Measurements from ENCODE around the gene CBX1.
A peak's percentile ranks its signal among the peaks of the same experiment; 100 is the strongest.

Gene CBX1

DNA sequence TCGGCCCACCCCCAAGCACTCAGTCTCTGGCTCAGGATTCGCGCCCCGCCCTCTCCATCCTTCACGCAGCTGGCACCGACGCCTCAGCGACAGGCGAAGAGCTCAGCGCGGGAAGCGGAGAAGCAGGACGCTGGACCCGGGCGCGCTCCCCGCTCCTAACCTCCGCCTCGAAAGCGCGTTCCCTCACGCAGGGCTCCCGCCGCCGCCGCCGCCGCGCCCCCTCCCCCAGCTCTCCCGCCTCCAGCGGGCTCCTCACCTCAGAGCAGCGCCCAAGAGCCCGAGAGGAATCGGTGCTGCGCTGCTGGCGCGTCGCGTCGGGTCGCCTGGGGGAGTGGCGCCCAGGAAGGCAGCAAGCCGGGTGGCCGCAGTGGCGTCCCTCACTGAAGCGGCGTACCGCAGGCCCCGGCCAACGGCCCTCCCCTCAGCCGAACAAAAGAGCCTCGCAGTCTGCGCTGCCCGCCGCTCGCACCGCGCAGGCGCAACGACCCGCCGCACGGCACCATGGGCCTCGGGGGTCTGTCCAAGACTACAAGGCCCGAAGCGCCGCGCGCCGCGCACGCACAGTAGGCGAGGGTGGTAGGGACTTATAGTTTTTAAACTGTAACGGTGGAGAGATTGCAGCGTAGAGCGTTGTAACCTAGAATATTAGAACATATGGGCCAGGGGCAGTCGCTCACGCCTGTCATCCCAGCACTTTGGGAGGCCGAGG, at the start of gene CBX1:
Gene CBX1 (minus strand): TSS at position 467 of the 709 bp plus-strand sequence. CDS start 24,474 bp downstream, outside the sequence.
- DNase-seq (ENCODE audit: low spot score): peak; percentile 86

DNA sequence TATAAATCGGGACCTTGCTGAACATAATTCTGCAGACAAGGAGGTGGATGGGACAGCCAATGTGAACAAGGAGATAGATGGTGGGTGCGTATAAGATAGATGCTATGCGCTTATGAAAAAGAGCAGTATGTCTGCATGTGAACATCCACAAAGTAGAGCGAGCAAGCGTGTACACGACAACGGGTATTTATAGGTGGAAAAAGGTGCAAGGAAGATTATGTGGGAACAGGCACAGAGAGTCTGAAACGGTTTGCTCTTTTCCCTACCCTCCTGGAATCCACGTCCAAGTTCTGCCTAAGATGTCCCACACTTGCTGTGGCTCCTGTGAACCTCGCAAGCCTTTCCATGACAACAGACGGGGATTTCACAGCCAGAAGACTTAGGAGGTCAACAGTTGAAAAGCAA, 49.3 kb upstream of the CBX1 start:
- no peak for DNase-seq (ENCODE audit: low spot score)

DNA sequence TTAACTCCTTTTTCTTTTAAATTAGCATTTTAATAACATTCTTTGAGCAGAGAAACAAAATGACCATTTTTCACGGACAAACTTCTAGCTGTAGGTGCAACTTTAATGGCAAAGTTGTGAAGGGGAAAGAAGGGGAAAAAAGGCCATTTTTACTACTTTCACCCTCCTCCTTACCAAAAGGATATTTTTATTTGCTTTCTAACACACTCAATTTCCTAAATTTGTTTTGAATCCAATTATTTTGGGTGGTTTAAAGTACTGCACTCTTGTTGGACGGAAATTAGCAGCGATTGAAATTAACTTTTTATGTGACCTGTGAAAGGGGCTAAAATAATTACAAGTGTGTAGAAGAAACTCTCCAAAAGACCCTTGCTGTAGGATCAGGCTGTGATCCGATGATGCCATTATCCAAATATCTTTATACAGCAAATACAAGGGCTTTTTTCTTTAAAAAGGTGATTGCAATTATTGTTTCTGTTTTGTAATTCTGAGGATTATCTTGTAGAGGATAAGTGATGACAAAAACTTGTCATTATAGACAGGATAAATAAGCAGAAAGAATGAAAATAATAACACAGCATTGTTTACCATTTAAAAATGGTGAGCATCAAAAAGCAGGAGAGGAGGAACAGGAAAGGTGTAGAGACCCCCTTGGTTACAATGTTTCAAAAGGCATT, 48.6 kb upstream of the CBX1 start:
- DNase-seq (ENCODE audit: low spot score): no peak

DNA sequence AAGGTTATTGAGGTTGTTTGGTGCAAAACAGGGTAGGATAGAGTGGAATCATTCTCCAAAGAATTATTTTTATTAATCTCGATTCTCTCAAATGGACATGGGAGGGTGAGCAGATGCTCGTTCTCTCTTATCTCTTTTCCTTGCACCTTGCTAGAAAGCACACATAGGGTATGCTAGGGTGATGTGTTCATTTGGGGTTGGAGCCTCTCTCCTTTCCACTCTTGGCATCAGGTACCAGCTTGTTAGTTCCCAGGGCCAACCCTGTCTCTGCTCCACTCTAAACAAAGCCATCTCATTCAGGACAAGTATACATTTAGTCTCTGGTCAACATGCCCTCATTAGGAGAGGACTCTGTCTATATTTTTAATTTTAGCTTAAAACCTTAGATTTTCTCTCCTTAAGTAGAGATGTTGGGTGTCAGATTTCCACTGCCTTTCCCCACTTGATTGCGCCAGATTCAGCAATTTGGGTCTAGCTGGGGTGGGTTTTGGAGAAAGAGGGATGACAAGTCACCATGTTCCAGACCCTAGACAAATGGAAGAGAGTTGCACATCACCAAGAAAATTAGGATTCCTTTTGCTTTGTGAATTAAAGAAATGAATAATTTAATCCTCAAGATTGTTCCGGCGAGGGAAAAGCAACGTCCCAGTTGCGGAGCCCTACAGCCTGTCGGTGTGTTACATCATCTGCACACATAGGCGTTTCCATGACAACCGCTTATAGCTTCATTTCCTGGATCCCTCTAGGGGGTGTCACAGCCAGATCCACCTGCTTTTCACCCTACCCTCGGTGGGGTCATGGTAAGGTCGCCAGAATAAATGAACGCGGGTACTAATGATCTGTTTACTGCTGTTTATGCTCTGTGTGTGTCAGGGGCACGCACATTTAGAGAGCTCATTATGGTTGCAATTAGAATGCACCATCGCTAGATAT, 47.8 kb upstream of the CBX1 start:
- DNase-seq (ENCODE audit: low spot score): no peak

DNA sequence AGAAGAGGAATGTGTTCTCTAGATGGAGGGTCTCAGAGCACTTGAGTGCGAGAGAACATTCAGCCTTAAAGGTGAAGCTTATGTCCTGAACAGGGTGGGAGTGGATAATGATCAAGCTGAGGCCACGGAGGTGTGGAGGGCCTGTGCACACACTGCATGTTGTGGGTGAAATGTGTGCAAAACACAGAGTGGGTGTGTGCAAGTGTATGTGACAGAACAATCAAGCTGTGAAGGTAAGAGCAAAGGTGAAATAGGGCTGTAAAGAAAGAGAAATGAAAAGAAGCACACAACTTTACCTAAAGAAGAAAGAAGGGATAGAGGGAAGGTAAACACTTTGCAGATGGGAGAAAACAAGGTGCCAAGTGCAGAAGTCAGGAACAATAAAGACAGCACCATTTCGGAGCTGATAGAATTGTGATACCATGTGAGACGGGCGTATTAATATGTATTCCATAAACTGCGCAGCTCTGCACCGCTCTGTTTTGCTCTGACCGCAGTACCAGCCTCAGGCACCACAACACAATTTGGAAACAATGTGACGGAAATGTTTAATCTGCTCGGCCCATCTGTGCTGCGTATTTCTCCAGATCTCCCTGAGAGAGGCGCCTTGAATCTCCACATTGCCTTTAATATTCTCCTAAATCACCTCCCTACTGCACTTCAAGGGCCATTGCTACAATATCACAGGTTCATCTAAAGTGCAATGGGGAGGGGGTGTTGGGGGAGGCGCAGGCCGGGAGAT, 46.9 kb upstream of the CBX1 start:
- no peak for DNase-seq (ENCODE audit: low spot score)

DNA sequence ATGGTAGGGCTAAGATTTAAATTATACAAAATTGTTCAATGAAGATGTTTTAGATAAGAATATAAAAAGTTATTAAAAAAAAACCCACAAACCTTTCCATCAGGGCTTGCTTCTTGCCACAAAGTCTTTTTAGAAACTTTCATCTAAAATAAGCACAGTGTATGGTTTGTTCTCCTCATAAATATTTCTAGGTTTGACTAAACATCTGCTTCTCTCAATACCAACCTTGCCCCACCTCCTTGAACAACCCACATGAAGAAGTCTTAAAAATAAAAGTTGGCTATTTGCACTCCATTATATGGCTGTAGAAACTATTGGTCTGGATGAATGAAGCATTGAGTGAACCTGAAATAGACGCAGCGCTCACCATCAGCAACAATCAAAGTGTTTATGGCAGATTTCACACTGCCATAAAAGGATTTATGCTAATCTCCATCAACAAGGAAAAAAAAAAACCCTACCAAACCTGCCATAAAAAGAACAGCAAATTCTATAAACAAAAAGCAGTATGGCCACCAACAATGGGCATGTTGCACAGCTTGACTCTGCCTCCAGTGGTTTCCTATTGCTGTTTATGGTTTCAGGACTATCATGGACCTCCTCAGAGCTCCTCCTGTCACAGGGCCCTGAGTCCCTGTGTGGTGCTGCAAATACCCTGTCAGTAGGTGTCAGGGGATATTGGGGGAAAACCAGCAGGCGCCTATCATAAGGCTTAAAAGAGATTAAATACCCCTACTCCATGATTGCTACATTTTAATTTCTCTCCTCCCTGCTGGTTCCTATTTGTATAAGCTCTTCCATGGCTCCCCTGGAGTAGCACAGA, 43.9 kb upstream of the CBX1 start:
- no peak for DNase-seq (ENCODE audit: low spot score)

DNA sequence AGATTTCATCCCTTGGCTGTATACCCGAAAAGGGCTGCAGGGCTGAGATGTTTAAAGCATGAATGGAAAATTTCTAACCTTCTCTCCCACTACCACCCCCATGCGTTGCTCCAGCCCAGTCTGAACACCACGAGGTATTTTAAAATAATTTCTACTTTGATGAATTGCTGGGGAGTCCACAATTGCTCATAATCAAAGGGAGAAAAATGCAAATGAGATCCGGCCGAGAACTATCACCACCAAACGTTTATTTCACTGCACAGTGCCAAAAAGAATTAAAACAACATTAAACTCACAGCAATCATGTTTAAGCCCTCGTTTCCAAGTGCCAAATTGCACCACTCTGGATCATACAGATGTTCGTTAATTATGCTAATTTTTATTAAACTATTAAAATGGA, 43.0 kb upstream of the CBX1 start:
- DNase-seq (ENCODE audit: low spot score): no peak

DNA sequence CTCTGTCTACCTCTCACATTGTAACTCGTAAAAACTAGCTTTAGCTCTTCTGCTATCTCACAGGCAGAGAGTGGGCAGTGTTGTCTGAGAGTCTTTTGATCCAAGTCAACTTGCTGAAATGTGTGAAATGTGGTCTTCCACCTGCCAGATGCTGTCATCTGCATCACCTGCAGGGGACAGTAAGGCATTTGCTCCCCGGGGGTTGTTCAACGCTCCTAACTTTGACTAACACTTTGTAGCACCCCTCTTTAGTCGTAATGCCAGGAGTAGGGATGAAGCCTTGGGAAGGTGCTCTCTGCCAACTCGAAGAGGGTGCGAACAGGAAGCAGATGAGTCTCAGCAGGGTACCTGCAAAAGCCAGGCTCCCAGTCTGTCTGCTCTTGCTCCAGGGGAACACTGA, 42.4 kb upstream of the CBX1 start:
- no peak for DNase-seq (ENCODE audit: low spot score)

DNA sequence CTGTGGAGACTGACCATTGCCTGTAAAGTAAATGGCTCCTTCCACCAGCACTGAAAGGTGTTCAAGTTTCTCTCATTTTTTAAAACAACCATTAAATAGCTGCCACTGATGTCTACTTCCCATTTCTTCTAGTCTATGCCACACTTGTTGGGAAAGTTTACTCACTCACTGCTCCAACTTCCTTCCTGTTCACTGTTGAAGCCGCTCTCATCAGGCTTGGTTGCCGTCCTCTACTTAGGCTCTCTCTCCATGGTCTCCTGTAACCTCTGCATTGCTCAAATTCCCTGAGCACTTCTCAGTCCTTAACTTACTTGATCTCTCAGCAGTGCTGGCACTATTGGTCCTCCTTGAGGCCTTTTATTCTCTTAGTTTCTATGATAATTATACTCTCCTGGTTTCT, 38.7 kb upstream of the CBX1 start:
- no peak for DNase-seq (ENCODE audit: low spot score)

DNA sequence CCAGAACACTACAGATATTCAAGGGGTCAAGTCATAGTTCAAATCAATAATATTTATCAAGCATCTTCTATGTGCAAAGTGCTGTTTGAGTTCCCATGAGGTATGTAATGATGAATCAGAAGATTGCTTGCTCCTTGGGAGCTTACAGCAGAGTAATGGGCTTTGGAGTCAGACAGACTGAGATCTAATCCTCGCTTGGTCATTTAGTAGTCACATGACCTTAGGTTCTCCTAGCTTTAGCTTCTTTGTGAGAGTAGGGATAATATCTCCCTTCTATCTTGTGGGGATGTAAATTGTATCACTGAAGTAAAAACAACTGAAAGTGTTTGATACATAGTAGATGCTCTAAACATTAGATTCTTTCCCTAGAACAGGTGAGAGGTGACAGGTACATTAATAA, 36.4 kb upstream of the CBX1 start:
- DNase-seq (ENCODE audit: low spot score): no peak

DNA sequence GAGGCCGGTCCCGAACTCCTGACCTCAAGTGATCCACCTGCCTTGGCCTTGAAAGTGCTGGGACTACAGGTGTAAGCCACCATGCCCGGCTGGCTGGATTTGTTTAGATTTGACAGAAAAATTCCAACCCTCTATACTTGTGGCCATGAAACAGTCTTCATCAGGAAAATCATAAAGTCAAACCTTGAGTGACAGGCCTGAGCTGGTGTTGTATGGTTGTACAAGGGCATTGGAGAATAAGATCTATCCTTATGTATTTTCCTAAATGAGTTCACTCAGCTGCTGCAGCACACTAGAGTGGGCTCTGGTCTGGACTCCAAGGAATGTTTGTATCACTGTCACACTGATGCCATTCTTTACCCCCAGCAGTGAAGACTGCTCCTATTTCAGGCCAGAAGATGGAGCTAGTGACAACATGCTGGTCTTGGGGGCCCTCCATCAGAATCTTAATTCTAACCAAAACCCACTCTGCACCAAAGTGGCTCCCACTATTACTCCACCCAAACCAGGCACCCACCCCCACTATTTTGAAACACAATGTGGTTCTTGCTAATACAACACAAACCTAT, 33.7 kb upstream of the CBX1 start:
- peak; percentile 10 for DNase-seq (ENCODE audit: low spot score)

DNA sequence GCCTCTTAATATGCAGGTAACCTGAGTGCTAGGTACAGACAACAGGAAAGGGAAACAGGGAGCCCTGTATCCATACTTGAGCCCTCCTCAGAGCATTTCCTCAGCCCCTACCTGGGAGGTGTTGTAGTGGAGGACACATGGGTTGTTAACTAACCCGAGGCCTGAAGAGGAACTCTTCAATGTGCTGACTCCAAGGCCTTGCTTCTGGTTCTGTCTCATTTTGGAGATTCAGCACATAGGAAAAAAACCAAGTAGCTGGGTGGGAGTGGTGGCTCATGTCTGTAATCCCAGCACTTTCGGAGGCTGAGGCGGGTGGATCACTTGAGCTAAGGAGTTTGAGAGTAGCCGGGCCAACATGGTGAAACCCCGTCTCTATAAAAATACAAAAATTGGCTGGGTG, 31.1 kb upstream of the CBX1 start:
- no peak for DNase-seq (ENCODE audit: low spot score)

DNA sequence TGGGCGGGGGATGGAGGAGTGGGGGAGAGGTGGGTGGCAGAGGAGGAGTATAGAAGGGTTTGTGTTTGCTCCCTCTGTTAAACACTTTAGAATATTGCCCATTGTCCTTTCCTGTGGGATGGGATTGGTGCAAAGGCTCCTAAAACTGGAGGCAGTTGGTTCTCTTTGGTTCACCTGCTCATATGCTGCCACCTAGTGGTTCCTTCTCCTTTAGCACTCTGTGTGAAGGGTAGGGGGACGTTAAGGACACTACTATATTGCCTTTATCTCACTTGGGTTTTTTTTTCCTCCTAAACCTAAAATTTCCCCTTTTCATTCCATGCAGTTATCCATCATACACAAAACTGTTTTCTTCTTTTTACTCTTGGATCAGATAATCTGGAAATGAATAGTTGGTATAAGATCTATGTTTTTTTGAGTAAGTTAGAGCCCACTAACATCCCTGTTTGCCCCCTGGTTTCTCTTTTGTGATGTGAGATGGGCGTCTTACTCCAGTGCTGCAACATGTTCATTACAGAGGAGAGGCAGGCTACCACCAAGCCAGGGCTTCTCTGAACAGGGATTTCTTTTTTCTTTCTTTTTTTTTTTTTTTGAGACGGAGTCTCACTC, 30.0 kb upstream of the CBX1 start:
- peak; percentile 71 for DNase-seq (ENCODE audit: low spot score)

DNA sequence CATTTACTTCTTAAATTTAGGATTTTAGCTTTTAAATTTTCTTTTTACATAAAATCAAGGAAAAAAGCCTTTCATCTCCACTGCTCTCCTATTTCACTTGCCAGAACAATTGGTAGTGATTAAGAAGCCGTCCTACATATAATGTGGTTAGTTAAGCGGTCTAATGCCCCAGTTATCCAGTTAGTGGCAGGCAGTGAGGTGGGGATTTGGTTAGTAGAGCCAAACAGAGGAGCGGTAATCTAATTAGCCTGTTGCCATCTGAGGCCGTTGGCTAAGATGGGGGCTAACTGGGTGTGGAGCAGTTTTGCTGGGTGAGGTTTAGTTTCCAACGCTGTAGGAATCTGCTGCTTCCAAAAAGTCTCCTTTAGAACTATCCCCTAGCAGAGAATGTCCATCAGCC, 28.7 kb upstream of the CBX1 start:
- no peak for DNase-seq (ENCODE audit: low spot score)

DNA sequence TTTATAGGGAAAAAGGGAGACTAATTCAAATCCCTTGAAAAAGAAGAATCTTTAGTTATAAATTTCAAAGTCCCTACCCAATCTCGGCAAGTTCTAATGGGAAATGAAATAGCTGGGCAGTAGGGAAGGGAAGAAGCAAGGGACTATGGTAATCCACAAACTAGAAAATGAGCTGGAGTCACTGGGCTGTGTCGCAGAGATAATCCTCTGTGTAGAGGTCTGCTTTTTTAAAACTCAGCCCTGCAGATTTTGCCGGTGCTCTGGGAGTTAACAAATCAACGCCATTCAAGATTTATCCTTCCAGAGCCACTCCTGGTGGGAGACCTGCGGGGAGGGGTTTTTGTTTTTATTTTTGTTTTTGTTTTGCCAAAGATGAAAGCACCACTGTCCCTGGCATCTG, 27.1 kb upstream of the CBX1 start:
- no peak for DNase-seq (ENCODE audit: low spot score)

DNA sequence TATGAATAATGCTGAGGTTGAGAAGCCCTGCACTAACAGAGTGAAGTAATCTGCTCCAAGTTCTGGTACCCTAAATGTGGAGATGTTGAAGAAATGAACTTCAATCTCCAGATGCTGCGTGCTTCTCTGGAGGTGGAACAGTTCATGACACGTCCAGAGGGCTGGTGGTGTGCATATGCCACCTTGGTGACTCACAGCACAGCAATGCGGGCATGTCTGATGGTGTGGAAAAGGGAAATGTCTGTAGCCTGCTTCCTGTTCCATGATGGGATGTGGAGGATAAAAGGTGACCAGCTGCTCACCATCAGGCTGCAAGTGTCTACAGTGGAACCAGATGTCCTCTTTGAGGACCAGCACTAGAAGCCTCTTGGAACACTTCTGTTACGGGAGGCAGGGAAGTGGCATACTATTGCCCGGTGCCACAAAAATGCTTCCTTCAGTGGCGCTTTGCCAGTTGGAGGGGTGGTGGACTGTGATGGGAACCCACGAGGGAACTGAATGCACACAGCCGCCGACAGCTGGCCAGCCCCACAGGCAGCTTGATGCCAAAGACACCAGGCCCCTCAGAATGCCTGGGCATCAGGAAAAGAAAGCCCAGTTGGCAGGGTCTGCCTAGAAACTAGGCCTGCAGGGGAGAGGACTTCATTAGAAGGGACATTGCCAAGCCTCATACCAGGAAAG, 26.2 kb upstream of the CBX1 start:
- DNase-seq (ENCODE audit: low spot score): no peak

DNA sequence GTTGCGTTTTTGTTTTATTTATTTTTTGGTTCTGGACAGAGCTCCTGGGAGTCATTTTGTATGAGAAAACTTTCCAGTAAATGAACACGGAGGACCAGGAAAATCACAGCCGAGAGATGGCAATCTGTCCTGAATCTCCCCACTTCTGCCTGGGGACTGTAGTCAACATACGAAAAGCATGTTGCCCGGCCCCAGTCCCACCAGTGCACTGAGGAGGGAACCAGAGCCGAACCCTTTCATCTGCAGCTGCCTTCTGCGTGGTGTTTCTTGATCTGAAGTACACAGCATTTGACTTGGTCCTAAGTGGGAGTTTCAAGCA, 25.2 kb upstream of the CBX1 start:
- no peak for DNase-seq (ENCODE audit: low spot score)

DNA sequence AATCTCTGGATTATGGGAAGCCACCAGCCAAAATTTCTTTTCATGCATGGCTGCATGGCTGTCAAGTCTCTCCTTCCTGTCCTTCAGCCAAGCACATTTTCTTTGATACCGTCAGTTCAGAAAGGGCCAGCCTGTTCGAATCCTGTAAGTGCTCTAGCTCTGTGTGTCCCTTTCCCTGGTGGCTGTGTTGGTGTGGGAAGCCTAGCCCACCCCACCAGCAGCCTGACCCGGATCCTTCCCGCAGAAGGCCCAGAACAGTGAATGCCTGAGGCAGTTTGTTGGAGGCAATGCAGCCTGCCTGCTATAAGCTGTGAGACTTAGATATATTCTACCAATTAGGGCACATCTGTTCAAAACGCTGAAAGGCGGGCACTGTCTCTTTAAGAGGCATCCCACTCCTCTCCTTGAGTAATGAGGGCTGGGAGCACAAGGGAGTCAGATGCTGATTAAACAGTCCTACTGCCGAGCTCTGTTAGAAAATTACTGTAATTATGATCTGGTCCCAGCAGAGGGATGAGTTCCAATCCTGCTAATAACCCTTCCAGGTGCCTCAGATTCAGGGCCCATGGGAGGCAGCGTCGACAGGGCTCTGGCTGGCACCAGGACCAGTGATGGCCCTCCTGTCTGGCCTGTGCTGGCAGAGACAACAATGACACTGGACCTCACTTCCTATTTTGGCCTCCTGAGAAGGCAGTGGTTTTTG, 24.7 kb upstream of the CBX1 start:
- no peak for DNase-seq (ENCODE audit: low spot score)

DNA sequence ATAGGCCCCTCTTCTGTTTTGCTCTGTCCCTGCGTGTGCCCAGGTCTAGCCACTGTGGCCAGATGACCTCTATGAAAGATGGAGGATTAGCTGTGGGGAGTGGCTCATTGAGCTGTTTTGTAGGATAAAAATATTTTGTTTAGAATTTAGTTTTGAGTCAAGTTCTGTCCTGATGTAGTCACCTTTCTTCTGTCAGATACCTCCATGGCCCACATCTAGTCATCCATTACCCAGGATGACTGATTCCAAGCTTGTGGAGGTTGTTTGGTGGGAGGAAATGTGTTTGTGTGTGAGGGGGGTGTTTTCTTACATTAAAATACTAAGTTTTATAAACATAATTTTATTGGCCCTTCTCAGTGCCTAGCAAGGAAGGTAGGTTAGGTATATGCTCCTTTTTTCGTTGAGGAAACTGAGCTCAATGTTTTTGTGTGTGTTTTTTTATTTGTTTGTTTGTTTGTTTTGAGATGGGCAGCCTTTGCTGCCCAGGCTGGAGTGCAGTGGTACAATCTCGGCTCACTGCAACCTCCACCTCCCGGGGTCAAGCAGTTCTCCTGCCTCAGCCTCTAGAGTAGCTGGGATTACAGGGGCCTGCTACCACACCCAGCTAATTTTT, 22.6 kb upstream of the CBX1 start:
- no peak for DNase-seq (ENCODE audit: low spot score)

All from germinal center (tissue), 1 donor.